K562 (cell line): ENCODE data around the gene TMEM141. TPM values are rescaled to one million over a fixed set of nuclear protein-coding genes. Genes with fewer than 3 reads are reported as not detected.

Experiments
- ATAC-seq: fragments of 200-7000 bp; cut with Tn5 transposase; 3 replicates; pipeline ENCODE4 v1.9.1; 2020; ENCODE audit warnings: moderate library complexity
- BruUV-seq: library from RNA; stranded (reverse); fragments of 400-500 nt; replicated peaks from 2 replicates; lab custom pipeline; 2021; lab: Mats Ljungman, UMichigan
- CTCF ChIA-PET: fragments of 300-600 bp; formaldehyde crosslinking; extraction: SDS; loops from one replicate; lab custom pipeline; 2021; ENCODE audit warnings: low intra/inter-chr PET ratio; lab: Yijun Ruan, JAX
- POLR2A ChIA-PET: fragments of 300-600, 350-650 bp; sonication (Branson Sonifier 250); formaldehyde crosslinking; extraction: SDS; loops from one replicate; lab custom pipeline; 2021; ENCODE audit warnings: antibody characterized with exemption, inconsistent platforms; lab: Yijun Ruan, JAX
- DNase-seq, 4 experiments: peaks; one replicate each; pipeline versions ENCODE4 v3.0.0 to v3.0.0-alpha.2; 2011 to 2018; ENCODE audit warnings: low spot score in 3 of 4, mixed read lengths in 3 of 4; ENCODE audit errors: extremely low read depth in 1 of 4
- FAIRE-seq: peaks from 2 replicates; lab custom pipeline; 2011; peaks lifted over from hg19 to GRCh38; lab: Jason Lieb, UNC
- H2AFZ ChIP-seq: 2 replicates; pipeline ENCODE4 v1.6.0; 2011; ENCODE audit warnings: low read depth, low read length, control low read depth, inconsistent platforms
- H3K27ac ChIP-seq: fragments of 200-600 bp; 3 replicates; pipeline ENCODE4 v1.8.0; 2011; ENCODE audit warnings: low read depth, mild to moderate bottlenecking, control low read depth, inconsistent platforms, low read length, moderate library complexity, mixed read lengths; ENCODE audit errors: extremely low read depth
- H3K27me3 ChIP-seq, 2 experiments: fragments of 300-600 bp in 1 of 2; 2 replicates in 1 of 2; 3 replicates in 1 of 2; pipeline versions ENCODE4 v1.6.0 to v1.8.0; 2011; ENCODE audit warnings: inconsistent platforms in 2 of 2, low read length in 2 of 2, mild to moderate bottlenecking in 1 of 2, mixed read lengths in 1 of 2, moderate library complexity in 1 of 2; ENCODE audit not compliant: control insufficient read depth in 2 of 2, insufficient read depth in 2 of 2
- H3K36me3 ChIP-seq: fragments of 300-600 bp; 3 replicates; pipeline ENCODE4 v1.8.0; 2011; ENCODE audit warnings: mild to moderate bottlenecking, low read length, inconsistent platforms; ENCODE audit not compliant: control insufficient read depth, insufficient read depth
- H3K4me1 ChIP-seq, 2 experiments: fragments of 200-600 bp in 1 of 2; replicated peaks in 1 of 2; 2 replicates in 1 of 2; 3 replicates in 1 of 2; pipeline versions ENCODE4 v1.5.1 to v1.8.0; 2011; ENCODE audit warnings: inconsistent platforms in 2 of 2, low read length in 2 of 2, mild to moderate bottlenecking in 1 of 2, mixed read lengths in 1 of 2, moderate library complexity in 1 of 2; ENCODE audit not compliant: control insufficient read depth in 2 of 2, insufficient read depth in 2 of 2
- H3K4me2 ChIP-seq: 2 replicates; pipeline ENCODE4 v1.6.1; 2011; ENCODE audit warnings: low read length, control low read depth, inconsistent platforms, mixed read lengths; ENCODE audit not compliant: insufficient read depth
- H3K4me3 ChIP-seq: fragments of 200-600 bp; sonication (generic), shearing (Covaris generic); 2 replicates; pipeline ENCODE4 v1.5.1; 2016; ENCODE audit warnings: control low read depth, inconsistent platforms
- H3K79me2 ChIP-seq: fragments of 200-600 bp; 3 replicates; pipeline ENCODE4 v1.8.0; 2011; ENCODE audit warnings: low read length, inconsistent platforms; ENCODE audit not compliant: control insufficient read depth, insufficient read depth
- H3K9ac ChIP-seq, 2 experiments: 2 replicates each; pipeline versions ENCODE4 v1.6.0 to v1.6.1; 2011; ENCODE audit warnings: low read depth in 2 of 2, low read length in 2 of 2, control low read depth in 1 of 2, inconsistent platforms in 1 of 2, mild to moderate bottlenecking in 1 of 2, mixed read lengths in 1 of 2; ENCODE audit not compliant: insufficient read depth in 1 of 2
- H3K9me1 ChIP-seq: one replicate; pipeline ENCODE4 v1.6.0; 2011; ENCODE audit warnings: inconsistent platforms, mild to moderate bottlenecking, low read length, moderate library complexity; ENCODE audit not compliant: control insufficient read depth, insufficient read depth
- H3K9me3 ChIP-seq: replicated peaks from 2 replicates; pipeline ENCODE4 v1.5.1; 2011; ENCODE audit warnings: low read depth, low read length, inconsistent platforms; ENCODE audit not compliant: control insufficient read depth, insufficient read depth
- H4K20me1 ChIP-seq: replicated peaks from 2 replicates; pipeline ENCODE4 v1.6.1; 2011; ENCODE audit warnings: low read length, inconsistent platforms, mixed read lengths; ENCODE audit not compliant: control insufficient read depth, insufficient read depth
- FOXP1 ChIP-seq: sonication (generic); formaldehyde crosslinking; IDR thresholded peaks from 2 replicates; pipeline ENCODE4 v1.8.0; 2022; ENCODE audit warnings: mild to moderate bottlenecking, missing genetic modification reagents
- FUS ChIP-seq: fragments of 200-400 bp; formaldehyde crosslinking; optimal IDR thresholded peaks from 2 replicates; pipeline ENCODE3; 2017; ENCODE audit warnings: low read depth, low read length
- GABPA ChIP-seq: fragments of 200-800 bp; sonication (Bioruptor generic); conservative IDR thresholded peaks from 2 replicates; pipeline ENCODE4 v1.6.1; 2016; ENCODE audit warnings: low read depth, missing genetic modification characterization, missing compliant biosample characterization
- HIVEP1 ChIP-seq: fragments of 250-450 bp; sonication (Bioruptor Pico); IDR thresholded peaks from 2 replicates; pipeline ENCODE4 v1.4.0; 2020; ENCODE audit warnings: mild to moderate bottlenecking
- KDM1A ChIP-seq, 2 experiments: fragments of 450-650 bp; IDR thresholded peaks; 2 replicates each; pipeline ENCODE4 v1.6.1; 2016; ENCODE audit warnings: mild to moderate bottlenecking in 2 of 2
- KDM5B ChIP-seq: fragments of 200-600 bp; sonication (generic); IDR thresholded peaks from 2 replicates; pipeline ENCODE4 v1.6.1; 2012; ENCODE audit warnings: low read depth, mild to moderate bottlenecking, moderate library complexity, low read length, control low read depth, inconsistent platforms; ENCODE audit not compliant: insufficient replicate concordance
- NR2C1 ChIP-seq, 2 experiments: fragments of 450-650 bp; IDR thresholded peaks; 2 replicates each; pipeline ENCODE4 v1.6.1; 2017; ENCODE audit warnings: mild to moderate bottlenecking in 2 of 2, antibody characterized with exemption in 1 of 2, inconsistent platforms in 1 of 2, missing compliant biosample characterization in 1 of 2, missing genetic modification characterization in 1 of 2
- POLR2A ChIP-seq: fragments of 450-650 bp; conservative IDR thresholded peaks from 2 replicates; pipeline ENCODE4 v1.6.1; 2016
- PPARD ChIP-seq: fragments of 250-450 bp; sonication (Bioruptor Pico); IDR thresholded peaks from 2 replicates; pipeline ENCODE4 v1.8.0; 2022; ENCODE audit warnings: inconsistent platforms, mild to moderate bottlenecking, moderate library complexity
- SMC3 ChIP-seq: conservative IDR thresholded peaks from 2 replicates; pipeline ENCODE4 v1.6.1; 2011; ENCODE audit warnings: low read depth, low read length, improper control_type of control experiment; ENCODE audit not compliant: insufficient read depth
- TBP ChIP-seq: optimal IDR thresholded peaks from 2 replicates; pipeline ENCODE3; 2011; ENCODE audit warnings: low read depth, low read length, improper control_type of control experiment
- TFAM ChIP-seq: fragments of 250-450 bp; sonication (Bioruptor Pico); conservative IDR thresholded peaks from 2 replicates; pipeline ENCODE4 v1.5.0; 2021; ENCODE audit warnings: mild to moderate bottlenecking, moderate library complexity
- ZNF75A ChIP-seq: fragments of 450-650 bp; formaldehyde crosslinking; IDR thresholded peaks from 2 replicates; pipeline ENCODE4 v1.4.0; 2020; ENCODE audit warnings: mild to moderate bottlenecking
- ZNF778 ChIP-seq: fragments of 450-650 bp; formaldehyde crosslinking; IDR thresholded peaks from 2 replicates; pipeline ENCODE4 v1.4.0; 2020; ENCODE audit warnings: mild to moderate bottlenecking, moderate library complexity
- WGBS: fragments of 100-300 bp; shearing (Covaris generic); methylation state at CpG from one replicate; pipeline ENCODE4 v1.1.6; 2016; ENCODE audit warnings: low coverage, mixed read lengths; ENCODE audit not compliant: insufficient coverage; ENCODE audit errors: missing lambda C conversion rate; 5-methylcytosine and 5-hydroxymethylcytosine counted together
- in situ Hi-C: fragments of 300-500 bp; cut with MboI; formaldehyde crosslinking; loops from 4 replicates; pipeline ENCODE4 v1.15.0; 2018; ENCODE audit warnings: inconsistent platforms, mixed read lengths
- intact Hi-C: fragments of 100-400 bp; cut with micrococcal nuclease; formaldehyde crosslinking; loops from 2 replicates; pipeline ENCODE4 v1.14.2; 2022
- polyA plus RNA-seq, 8 experiments: library from polyadenylated mRNA; depleted of rRNA in 4 of 8; stranded (reverse) in 5 of 8; unstranded in 3 of 8; fragments of >200 nt; fragmentation: Nextera tagmentation in 2 of 8; fragmentation: Illumina TruSeq in 1 of 8; extraction: Ambion mirVana in 2 of 8; extraction: Trizol in 1 of 8; gene quantifications; 2 replicates each; pipeline versions ENCODE4 v1.2.1 to v1.2.3, GENCODE V29; 2011 to 2014; ENCODE audit warnings: inconsistent platforms in 1 of 8, missing spikeins in 1 of 8
- total RNA-seq, 7 experiments: library from RNA; depleted of rRNA in 6 of 7; stranded (reverse); fragments of >200 nt in 6 of 7; fragmentation: Illumina TruSeq in 2 of 7; extraction: Trizol in 2 of 7; gene quantifications; 2 replicates each; pipeline versions ENCODE4 v1.2.1 to v1.2.3, GENCODE V29; 2011 to 2021; ENCODE audit warnings: low replicate concordance in 1 of 7
- TF ChIP-seq, protein P1 (sequence below), 2 experiments: IDR thresholded peaks; 2 replicates each; pipeline ENCODE4 v1.6.1; 2012; ENCODE audit warnings: improper control_type of control experiment in 2 of 2, low read depth in 2 of 2, low read length in 2 of 2, borderline replicate concordance in 1 of 2
- TF ChIP-seq, protein P2 (sequence below): sonication (generic); formaldehyde crosslinking; IDR thresholded peaks from 2 replicates; pipeline ENCODE4 v1.9.0; 2022; ENCODE audit warnings: mild to moderate bottlenecking, missing genetic modification reagents

Gene TMEM141
- total and polyA plus RNA-seq, 9 of the 15 experiments (the other 6 are each of a cell fraction or from before 2014, with no cell fraction given), result 21.5 to 123 (median 74.8) TPM

- TF ChIP-seq, protein P1, sequence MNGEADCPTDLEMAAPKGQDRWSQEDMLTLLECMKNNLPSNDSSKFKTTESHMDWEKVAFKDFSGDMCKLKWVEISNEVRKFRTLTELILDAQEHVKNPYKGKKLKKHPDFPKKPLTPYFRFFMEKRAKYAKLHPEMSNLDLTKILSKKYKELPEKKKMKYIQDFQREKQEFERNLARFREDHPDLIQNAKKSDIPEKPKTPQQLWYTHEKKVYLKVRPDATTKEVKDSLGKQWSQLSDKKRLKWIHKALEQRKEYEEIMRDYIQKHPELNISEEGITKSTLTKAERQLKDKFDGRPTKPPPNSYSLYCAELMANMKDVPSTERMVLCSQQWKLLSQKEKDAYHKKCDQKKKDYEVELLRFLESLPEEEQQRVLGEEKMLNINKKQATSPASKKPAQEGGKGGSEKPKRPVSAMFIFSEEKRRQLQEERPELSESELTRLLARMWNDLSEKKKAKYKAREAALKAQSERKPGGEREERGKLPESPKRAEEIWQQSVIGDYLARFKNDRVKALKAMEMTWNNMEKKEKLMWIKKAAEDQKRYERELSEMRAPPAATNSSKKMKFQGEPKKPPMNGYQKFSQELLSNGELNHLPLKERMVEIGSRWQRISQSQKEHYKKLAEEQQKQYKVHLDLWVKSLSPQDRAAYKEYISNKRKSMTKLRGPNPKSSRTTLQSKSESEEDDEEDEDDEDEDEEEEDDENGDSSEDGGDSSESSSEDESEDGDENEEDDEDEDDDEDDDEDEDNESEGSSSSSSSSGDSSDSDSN (IDR thresholded peaks at IDR 0.05; ENCODE audit: borderline replicate concordance in 1 of 2, low read depth in 2 of 2, low read length in 2 of 2), result no peak
- no peak for TF ChIP-seq PPARD (CRISPR knock-in tag)
These were observed 552 bp downstream of the TMEM141 start (continued) for GRCh38 chr9:136791516-136792276.

GRCh38 chr9:136792321-136793085 is 1.4 kb downstream of the TMEM141 start:
- intact Hi-C loops, result no loop called here
- Histone ChIP-seq H3K27ac (peak overlapping the region; percentile 79), H3K9me1 (peaks cover 4% of the 10 kb centered on the region), H3K27me3 (no peaks in the 10 kb centered on the region), H3K79me2 (peaks cover 19% of the 10 kb centered on the region), H4K20me1 (peaks cover 5% of the 10 kb centered on the region; the same call in 1 of the 2 replicates), H3K4me3 (peak overlapping the region; percentile 58), H3K9me3 (no peaks in the 10 kb centered on the region), H3K36me3 (peaks cover 18% of the 10 kb centered on the region; the same call in 1 of the 3 replicates), H3K4me1 (peaks cover 61% of the 10 kb centered on the region in 2 experiments), H3K4me2 (peak overlapping the region; percentile 99), H3K9ac (peak overlapping the region; percentile 86 to 93), H2AFZ (no peak overlapping the region)
- ChIA-PET POLR2A (interaction anchor here (2.8 kb wide), 1 partner anchor 15 kb away, joined by 14 read pairs; the partner anchor contains the start of gene RABL6), CTCF (interaction anchor here (0.9 to 1.9 kb wide), 2 partner anchors 49 to 237 kb away, joined by 3 to 7 read pairs; partner anchors contain the start of gene AJM1)
- TF ChIP-seq KDM5B (peak; percentile 32), SMC3 (no peak), FUS (no peak), FOXP1 (no peak), POLR2A (no peak), HIVEP1 (CRISPR knock-in tag) (no peak), TFAM (CRISPR knock-in tag) (no peak), GABPA (tag) (no peak), ZNF75A (no peak), ZNF778 (CRISPR knock-in tag) (no peak), TBP (no peak), KDM1A (IDR thresholded peaks at IDR 0.05) (no peak), NR2C1 (IDR thresholded peaks at IDR 0.05) (no peak), NR2C1 (tag; IDR thresholded peaks at IDR 0.05) (no peak)
- TF ChIP-seq, protein P2, sequence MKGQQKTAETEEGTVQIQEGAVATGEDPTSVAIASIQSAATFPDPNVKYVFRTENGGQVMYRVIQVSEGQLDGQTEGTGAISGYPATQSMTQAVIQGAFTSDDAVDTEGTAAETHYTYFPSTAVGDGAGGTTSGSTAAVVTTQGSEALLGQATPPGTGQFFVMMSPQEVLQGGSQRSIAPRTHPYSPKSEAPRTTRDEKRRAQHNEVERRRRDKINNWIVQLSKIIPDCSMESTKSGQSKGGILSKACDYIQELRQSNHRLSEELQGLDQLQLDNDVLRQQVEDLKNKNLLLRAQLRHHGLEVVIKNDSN (CRISPR knock-in tag), result 0 out of 2 replicates have a peak, but pooled peaks have one; percentile 19
- in situ Hi-C loops, result loop anchor here (25.0 kb wide), 1 partner anchor 445 kb away; the partner anchor contains the start of genes CYSRT1, RNF224, SLC34A3 and TUBB4B
- DNase-seq (no peak), FAIRE-seq (no peak), ATAC-seq (no peak)
- 72% methylated on average over 14 of the region's 15 CpGs for WGBS
- no TSS peak for BruUV-seq
